GM08714 (cell line): ENCODE results near the gene SLC28A2.

Source experiments
- H3K4me3 ChIP-seq: fragments of 200-500 bp; sonication (Bioruptor generic); 2 replicates; pipeline ENCODE4 v1.5.1; 2014; ENCODE audit warnings: mild to moderate bottlenecking, low read length, inconsistent platforms
- ZNF274 ChIP-seq: IDR thresholded peaks from 2 replicates; pipeline ENCODE4 v1.6.1; 2012; ENCODE audit warnings: mild to moderate bottlenecking, low read depth, low read length

The SLC28A2 gene, protein sequence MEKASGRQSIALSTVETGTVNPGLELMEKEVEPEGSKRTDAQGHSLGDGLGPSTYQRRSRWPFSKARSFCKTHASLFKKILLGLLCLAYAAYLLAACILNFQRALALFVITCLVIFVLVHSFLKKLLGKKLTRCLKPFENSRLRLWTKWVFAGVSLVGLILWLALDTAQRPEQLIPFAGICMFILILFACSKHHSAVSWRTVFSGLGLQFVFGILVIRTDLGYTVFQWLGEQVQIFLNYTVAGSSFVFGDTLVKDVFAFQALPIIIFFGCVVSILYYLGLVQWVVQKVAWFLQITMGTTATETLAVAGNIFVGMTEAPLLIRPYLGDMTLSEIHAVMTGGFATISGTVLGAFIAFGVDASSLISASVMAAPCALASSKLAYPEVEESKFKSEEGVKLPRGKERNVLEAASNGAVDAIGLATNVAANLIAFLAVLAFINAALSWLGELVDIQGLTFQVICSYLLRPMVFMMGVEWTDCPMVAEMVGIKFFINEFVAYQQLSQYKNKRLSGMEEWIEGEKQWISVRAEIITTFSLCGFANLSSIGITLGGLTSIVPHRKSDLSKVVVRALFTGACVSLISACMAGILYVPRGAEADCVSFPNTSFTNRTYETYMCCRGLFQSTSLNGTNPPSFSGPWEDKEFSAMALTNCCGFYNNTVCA

GRCh38 chr15:45251888-45252287 lies at the start of gene SLC28A2:
Gene SLC28A2, plus strand, starts transcription at chr15:45252234. Its CDS starts 982 bp downstream, at chr15:45253216.
- no peak for TF ChIP-seq ZNF274
- H3K4me3 ChIP-seq: no peak within 1 kb of the TSS

DNA sequence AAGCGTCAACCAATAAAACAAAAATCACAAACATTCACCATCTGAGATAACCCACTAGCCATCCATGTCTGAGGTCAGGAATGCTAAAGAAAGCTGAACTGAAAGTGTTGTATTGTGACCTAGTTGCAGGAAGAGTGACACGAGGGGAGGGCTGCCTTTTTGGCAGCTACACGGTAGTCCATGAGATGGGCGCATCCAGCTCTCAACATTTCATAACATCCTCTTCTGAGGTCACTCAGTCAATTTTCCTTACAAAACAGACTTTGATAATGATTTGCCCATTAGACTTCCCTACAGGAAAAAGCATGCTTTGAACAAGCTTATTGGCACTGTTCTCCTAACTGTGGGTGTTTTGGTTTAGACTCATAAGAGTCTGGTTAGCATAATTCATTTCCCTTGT lies 48.9 kb upstream of the SLC28A2 start:
- no peak overlapping the region for H3K4me3 ChIP-seq
- no peak for TF ChIP-seq ZNF274

- H3K4me3 ChIP-seq: no peak overlapping the region
- no peak for TF ChIP-seq ZNF274
Observed at GRCh38 chr15:45205192-45205591, 46.8 kb upstream of the SLC28A2 start.

- H3K4me3 ChIP-seq: no peak overlapping the region
- TF ChIP-seq ZNF274: no peak
Observed at GRCh38 chr15:45212493-45212892, 39.5 kb upstream of the SLC28A2 start.

DNA sequence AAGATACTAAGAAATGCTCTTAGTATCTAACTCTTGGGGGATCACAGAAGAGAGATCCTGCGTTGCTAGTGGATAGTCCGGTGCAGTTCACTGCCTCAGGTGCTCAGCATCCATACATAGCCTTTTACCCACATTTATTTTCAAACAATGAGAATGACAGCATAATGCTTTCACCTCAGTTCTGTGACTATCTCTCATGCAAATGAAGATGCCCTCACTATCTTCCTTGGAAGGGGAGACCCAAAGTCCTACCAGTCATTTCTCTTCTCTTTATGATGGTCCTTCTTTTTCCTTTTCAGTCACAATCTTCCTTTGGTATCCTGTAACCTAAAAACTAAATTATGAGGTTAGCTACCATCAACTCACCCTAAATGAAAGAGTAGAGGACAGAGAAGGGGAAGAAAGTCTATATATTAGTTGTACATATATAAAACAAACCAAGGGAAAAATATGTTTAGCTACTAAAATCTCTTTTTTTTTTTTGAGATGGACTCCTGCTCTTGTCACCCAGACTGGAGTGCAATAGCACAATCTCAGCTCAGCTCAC lies 30.9 kb upstream of the SLC28A2 start:
- no peak for TF ChIP-seq ZNF274
- H3K4me3 ChIP-seq: no peak overlapping the region

DNA sequence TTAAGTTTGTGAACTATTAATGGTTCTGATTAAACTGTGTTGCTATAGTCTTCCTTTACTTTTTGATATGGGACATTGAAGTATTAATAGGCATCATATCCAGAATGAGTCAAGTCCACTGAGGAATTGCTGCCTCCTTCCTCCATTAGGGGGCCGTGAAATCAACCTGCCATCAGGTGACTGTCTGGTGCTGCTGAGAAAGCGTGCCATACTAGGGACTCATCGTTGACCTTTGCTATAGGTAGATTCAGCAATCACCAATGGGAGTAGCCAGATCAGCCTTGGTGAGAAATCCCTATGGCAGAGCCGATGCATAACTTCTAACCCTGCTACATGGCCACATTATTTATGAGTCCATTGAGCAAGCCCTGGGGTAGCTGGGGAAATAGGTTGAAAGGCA lies 30.1 kb upstream of the SLC28A2 start:
- H3K4me3 ChIP-seq: no peak overlapping the region
- no peak for TF ChIP-seq ZNF274

- H3K4me3 ChIP-seq: no peak overlapping the region
- TF ChIP-seq ZNF274: no peak
Observed at GRCh38 chr15:45224621-45225217, 27.3 kb upstream of the SLC28A2 start.

DNA sequence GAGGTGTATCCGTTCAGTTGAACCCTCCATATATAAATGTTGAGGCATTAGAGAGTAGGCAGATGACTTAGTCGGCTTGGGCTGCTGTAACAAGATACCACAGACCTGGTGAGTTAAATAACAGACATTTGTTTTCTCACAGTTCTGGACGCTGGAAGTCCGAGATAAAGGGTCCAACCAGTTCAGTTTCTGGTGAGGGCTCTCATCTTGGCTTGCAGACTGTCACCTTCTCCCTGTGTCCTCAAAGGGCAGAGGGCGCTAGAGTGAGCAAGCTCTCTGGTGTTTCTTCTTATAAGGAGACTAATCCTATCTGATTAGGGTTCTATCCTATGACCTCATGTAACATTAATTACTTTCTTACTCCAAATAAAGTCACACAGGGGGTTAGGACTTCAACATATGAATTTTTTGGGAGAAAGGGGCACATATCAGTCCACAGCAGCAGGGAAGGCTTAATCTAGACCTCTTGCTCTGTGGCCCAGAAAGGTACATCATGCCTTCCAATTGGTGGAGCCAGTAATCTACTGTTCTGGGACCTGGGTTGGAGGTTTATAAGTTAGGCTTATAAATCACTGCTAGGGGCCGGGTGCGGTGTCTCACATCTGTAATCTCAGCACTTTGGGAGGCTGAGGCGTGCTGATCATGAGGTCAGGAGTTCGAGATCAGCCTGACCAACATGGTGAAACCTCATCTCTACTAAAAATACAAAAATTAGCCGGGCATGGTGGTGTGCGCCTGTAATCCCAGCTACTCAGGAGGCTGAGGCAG lies 26.3 kb upstream of the SLC28A2 start:
- TF ChIP-seq ZNF274: no peak
- no peak overlapping the region for H3K4me3 ChIP-seq

DNA sequence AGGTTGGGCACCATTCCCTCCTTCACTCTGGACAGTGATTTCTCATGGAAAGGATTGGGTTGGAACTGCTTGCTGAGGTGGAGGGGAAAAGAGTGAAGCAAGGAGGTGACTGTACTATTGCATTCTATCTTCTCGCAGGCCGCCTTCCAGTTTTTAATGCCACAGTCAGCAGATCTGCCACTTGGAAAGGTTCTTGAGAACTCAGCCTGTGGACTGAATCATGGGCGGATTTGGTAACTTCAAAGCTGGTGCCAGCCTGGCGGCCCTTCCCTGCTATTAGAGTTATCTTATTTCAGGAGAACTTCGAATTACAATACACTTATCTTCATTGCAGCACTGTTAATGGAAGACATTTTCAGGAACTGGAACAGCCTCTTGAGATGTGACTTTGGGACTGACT lies 23.1 kb upstream of the SLC28A2 start:
- TF ChIP-seq ZNF274: no peak
- no peak overlapping the region for H3K4me3 ChIP-seq

DNA sequence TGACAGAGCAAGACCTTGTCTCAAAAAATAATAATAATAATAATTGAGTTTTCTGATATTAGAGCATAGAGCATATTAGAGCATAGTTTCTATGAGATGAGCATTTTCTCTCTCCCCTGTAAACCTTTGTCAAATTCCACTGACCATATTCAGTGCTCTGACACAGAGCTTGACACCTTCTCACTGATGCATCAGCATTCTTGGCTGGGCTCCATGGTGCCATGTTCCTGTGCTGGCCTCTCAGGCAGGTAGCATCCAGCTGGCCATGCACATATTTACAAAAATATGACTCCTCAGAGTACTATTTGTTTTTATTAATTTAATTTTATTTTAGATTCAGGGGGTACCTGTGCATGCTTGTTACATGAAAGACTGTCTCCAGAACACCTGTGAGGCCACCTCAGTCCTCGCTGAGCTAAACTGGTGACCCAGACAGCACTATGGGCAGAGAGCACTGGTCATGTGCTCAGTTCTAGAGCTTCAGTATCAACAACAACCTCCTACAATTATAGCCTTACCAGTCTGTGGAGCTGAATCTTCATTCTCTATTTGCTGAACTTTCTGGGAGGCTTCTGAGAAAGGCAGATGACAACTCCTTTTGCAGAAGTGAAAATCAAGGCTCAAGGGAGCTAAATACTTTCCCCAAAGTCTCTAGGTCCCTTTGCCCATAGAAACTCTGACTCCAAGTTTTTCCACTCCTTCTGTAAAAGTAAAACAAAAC lies 21.6 kb upstream of the SLC28A2 start:
- no peak overlapping the region for H3K4me3 ChIP-seq
- TF ChIP-seq ZNF274: no peak

DNA sequence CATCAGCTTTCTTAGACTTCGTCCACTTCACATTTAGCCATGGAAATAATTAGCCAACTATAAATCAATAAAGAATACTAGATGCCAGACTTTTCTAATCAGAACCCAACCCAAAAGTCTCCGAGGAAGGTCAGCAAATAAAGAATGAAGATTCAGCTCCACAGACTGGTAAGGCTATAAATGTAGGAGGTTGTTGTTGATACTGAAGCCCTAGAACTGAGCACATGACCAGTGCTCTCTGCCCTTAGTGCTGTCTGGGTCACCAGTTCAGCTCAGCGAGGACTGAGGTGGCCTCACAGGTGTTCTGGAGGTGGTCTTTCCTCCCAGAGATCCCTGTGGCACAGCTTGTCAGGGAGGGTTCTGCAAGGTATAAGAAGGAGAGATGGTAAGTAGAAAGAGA lies 20.9 kb upstream of the SLC28A2 start:
- H3K4me3 ChIP-seq: no peak overlapping the region
- no peak for TF ChIP-seq ZNF274

GRCh38 chr15:45231864-45232562 lies 20.0 kb upstream of the SLC28A2 start:
- TF ChIP-seq ZNF274: no peak

More at GRCh38 chr15:45231864-45232562, 20.0 kb upstream of the SLC28A2 start:
- H3K4me3 ChIP-seq: no peak overlapping the region
